Activated T-cell treated with anti-CD3 and anti-CD28 coated beads, Interleukin-2, amount 50 U/mL, for 24 hours (primary cell): ENCODE results near the gene GARS1.
A peak's percentile ranks its signal among the peaks of the same experiment; 100 is the strongest.

Experiments used
- DNase-seq: peaks from one replicate; pipeline ENCODE4 v3.0.0-alpha.2; 2020
- H3K27ac Mint-ChIP-seq: 2 replicates; pipeline ENCODE4 v1.8.0; 2020; ENCODE audit warnings: mild to moderate bottlenecking, mixed read lengths
- H3K27me3 Mint-ChIP-seq: 2 replicates; pipeline ENCODE4 v1.8.0; 2020; ENCODE audit warnings: mixed read lengths
- H3K36me3 Mint-ChIP-seq: 2 replicates; pipeline ENCODE4 v1.8.0; 2020; ENCODE audit warnings: low read depth, mixed read lengths
- H3K4me1 Mint-ChIP-seq: 2 replicates; pipeline ENCODE4 v1.8.0; 2020; ENCODE audit warnings: low read depth, mixed read lengths
- H3K4me3 Mint-ChIP-seq: 2 replicates; pipeline ENCODE4 v1.8.0; 2020; ENCODE audit warnings: mild to moderate bottlenecking, moderate library complexity, mixed read lengths
- H3K9me3 Mint-ChIP-seq: 2 replicates; pipeline ENCODE4 v1.8.0; 2020; ENCODE audit warnings: mixed read lengths

The GARS1 gene

DNA sequence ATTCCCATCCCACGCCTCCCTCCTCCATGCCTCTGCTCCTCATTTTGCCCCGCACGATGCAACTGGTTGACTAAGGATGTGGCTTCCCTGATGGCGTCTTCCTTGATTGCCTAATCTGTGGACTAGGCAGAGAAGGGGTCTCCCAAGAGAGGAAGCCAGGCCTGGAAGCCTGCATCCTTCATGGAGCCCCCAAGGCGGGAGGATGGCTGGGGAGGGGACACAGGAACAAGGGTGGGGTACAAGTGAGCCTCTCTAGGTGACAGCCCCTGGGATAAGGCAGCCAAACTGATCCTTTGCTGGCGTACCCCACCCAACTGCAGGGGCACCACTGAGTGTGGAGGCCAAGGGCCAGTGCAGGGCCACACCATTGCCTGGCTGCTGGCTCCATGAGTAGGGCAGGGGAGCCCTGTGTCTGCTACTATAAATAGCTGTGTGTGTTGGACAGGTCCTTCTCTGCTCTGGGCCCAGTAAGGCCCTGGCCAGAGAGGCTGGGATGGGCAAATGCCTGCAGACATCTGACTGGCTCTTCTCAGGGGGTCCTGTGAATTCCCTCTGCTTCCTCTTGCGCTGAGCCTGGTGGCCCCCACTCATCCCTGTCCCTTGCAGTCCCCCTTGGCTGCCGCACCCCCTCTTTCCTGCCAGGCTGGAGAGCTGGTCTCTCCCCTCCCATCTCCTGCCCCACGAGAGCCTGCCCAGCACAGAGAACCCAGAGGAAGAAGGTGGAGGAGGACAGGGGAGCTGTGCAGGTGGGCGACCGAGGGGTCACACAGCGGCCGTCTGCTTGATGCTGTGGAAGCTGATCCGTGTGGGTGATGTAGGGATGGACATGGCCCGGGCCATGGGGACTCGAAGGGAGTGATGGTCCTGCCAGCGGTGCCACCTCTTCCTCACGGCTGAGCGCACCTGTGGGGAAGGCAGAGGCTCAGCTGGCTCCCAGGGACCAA lies 58.3 kb downstream of the GARS1 start:
- Mint-ChIP-seq H3K27me3 (no peaks in the 10 kb centered on the region), H3K4me1 (no peaks in the 10 kb centered on the region), H3K36me3 (peaks cover 4% of the 10 kb centered on the region), H3K4me3 (no peak overlapping the region), H3K9me3 (no peaks in the 10 kb centered on the region), H3K27ac (no peak overlapping the region)
- peak; percentile 22 for DNase-seq

DNA sequence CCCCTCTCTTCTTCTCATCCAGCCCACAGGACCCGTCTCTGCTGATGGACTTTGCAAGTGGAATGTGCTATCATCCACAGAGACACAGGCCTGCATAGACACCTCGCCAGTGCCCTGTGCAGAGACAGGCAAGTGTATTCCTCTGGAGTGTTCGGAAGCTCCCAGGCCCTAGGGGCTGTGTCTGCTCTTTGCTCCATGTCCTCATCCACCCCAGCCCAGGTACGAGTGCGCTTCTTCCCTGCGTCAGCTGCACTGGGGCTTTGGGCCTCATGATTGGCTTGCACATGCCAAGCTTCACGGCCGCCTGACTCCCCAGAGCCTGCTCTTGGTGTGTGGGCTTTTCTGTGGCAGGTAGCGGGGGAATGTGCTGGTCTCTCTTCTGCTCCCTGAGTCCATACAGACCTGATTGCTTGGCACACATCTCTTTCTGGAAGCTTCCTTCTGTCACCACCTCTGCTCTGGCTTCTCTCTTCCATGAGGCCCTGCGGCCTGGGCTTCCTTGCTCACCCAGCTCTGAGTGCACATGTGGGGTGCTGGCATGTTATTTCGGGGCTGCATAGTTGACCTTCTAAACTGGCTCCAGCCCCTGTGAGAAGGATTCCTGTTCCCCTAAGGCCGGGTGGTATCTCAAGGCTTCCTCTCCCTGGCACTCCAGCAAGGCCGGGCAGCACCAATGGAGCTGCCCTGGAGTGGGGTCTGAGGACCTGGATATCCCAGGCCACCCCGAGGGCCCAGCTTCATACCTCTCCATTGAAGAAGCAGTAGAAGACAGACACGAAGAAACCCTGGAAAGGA lies 59.8 kb downstream of the GARS1 start:
- H3K27ac Mint-ChIP-seq, result peak overlapping the region; percentile 49
- DNase-seq, result peak; percentile 18
- H3K27me3 Mint-ChIP-seq, result no peaks in the 10 kb centered on the region
- H3K9me3 Mint-ChIP-seq, result no peaks in the 10 kb centered on the region
- no peaks in the 10 kb centered on the region for H3K4me1 Mint-ChIP-seq
- H3K36me3 Mint-ChIP-seq, result peaks cover 4% of the 10 kb centered on the region
- no peak overlapping the region for H3K4me3 Mint-ChIP-seq

DNA sequence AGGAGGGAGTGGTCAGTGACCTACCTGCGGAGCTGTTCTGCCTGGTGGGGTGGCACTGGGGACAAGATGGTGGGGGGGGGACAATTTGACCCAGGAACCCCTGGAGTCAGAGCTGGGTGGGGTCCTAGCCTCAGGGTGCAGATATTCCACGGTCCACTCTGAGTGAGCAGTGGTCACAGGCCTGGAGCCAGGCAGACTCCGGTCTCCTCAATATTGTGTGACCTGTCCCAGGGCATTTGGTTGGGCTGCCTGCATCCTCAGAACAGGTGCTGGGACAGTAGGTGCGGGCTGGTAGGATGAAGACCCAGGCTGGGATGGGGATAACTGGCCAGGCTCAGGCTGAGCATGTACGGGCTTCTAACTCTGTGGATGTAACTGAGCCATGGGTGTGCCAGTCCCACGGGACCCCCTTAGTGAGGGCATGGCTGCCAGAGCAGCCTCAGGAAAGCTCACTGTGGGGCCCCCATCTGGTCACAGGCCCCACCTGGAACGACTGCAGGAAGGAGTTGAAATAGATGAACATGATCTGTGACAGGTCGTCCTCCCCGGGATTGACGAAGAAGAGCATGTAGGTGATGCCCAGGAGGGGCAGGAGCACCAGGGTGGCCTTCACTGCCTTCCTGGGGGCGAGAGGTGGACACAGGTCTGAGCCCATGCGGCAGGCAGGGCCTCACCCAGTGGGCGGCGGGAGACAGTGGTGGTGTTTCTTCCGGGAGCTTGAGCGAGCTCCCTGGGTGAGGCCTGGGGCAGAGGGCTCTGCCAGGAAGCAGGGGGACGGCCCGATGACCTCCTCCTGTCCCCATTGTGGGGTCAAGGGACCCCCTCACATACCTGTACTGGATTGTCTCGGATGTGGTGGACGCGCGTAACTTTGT lies 60.7 kb downstream of the GARS1 start:
- Mint-ChIP-seq H3K4me1 (no peaks in the 10 kb centered on the region), H3K9me3 (no peaks in the 10 kb centered on the region), H3K36me3 (peaks cover 4% of the 10 kb centered on the region), H3K27me3 (no peaks in the 10 kb centered on the region), H3K4me3 (no peak overlapping the region), H3K27ac (peak overlapping the region; percentile 49)
- DNase-seq, result peak; percentile 20

DNA sequence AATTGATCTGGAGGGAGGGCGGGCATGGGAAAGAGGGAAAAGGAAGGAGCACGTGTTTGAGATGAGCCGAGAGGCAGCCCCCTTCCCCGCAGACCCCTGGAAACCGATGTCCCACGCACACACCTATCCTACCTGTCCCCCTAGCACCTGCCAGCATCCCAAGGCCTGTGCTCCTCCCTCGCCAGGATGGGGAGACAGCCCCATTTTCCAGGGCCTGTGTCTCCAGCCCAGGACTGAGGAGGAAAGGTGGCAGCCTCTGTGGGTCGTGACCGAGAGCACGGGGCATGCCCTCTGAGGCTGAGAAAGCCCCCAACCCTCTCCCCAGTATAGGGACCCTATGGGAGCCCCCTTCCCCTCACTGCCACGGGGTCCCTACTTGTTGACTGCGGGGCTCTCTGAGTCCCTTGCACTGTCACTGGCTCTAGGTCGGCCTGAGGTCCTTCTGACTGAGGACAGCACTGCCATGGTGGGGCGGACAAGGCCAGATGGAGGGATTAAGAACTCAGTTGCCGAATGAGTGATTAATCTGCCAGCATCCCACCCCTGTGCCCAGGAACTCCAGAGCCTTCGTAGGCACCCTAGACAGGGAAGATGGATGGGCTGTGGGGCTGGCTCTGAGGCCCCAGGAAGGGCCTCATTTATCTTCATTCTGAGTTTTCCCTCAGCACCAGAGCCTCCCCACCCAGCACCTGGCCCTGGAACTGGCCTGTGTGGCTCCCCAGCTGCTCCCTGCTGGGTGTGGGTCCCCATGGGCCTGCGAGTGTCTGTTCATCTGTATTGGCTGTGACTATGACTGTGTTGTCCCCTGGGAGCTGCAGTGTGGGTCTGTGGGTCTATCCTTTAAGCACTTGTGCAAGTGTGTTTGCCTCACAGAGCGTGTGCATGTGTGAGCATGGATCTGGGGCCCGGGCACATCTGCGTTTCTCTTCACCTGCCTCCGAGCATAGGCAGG lies 61.6 kb downstream of the GARS1 start:
- Mint-ChIP-seq H3K27me3 (no peaks in the 10 kb centered on the region), H3K27ac (no peak overlapping the region), H3K9me3 (no peaks in the 10 kb centered on the region)

DNA sequence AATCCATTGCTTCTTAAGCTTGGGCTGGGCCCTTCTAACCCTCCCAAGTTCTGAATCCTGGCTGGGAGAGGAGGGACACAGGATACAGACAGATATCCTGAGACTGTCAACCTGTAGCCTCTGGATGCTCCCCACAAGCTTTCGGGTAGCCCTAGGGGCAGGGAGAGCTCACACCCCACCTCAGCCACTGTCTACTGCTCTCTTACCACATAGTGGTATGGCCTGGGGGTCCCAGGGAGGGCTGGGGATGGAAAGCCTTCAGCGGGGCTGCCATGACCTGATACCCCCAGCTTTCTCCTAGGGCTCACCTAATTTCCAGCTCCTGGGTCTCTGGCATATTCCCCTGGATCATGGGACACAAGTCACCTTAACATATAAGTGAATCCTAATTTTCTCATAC lies 62.5 kb downstream of the GARS1 start:
- no peak for DNase-seq
- H3K36me3 Mint-ChIP-seq, result peaks cover 4% of the 10 kb centered on the region
- no peak overlapping the region for H3K27ac Mint-ChIP-seq
- no peak overlapping the region for H3K4me3 Mint-ChIP-seq
- no peaks in the 10 kb centered on the region for H3K4me1 Mint-ChIP-seq
- no peaks in the 10 kb centered on the region for H3K27me3 Mint-ChIP-seq
- no peaks in the 10 kb centered on the region for H3K9me3 Mint-ChIP-seq

More for the DNA sequence above, 61.6 kb downstream of the GARS1 start:
- Mint-ChIP-seq H3K36me3 (peaks cover 4% of the 10 kb centered on the region), H3K4me3 (no peak overlapping the region), H3K4me1 (no peaks in the 10 kb centered on the region)
- no peak for DNase-seq

DNA sequence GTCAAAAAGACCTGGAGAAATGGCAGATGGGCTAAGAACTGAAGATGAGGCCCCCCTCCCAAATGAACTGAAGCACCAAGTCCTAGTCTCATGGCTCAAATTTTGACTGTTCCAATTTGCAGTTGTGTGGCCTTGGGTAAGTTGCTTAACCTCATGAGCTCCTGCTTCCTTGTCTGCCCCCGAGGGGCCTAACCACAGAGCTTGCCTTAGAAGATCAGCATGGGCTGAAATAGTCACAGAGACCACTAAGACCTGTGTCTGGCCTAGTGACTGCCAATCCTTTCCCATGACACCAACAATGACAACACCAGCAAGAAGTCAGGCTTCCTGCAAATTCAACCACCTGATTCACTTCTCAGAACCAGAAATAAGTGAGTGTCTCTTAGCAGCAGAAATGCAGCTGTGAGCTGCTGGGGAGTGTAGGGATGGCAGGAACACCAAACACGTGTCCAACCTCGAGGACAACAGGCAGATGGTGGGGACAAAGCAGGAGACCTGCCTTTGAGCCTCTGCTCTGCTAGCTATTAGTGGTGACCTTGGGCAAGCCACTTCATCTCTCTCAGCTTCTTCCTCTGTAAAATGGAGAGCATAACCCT lies 63.9 kb downstream of the GARS1 start:
- H3K36me3 Mint-ChIP-seq, result peaks cover 4% of the 10 kb centered on the region
- H3K4me1 Mint-ChIP-seq, result no peaks in the 10 kb centered on the region
- no peak for DNase-seq
- no peaks in the 10 kb centered on the region for H3K9me3 Mint-ChIP-seq
- no peak overlapping the region for H3K27ac Mint-ChIP-seq
- H3K4me3 Mint-ChIP-seq, result no peak overlapping the region
- no peaks in the 10 kb centered on the region for H3K27me3 Mint-ChIP-seq

DNA sequence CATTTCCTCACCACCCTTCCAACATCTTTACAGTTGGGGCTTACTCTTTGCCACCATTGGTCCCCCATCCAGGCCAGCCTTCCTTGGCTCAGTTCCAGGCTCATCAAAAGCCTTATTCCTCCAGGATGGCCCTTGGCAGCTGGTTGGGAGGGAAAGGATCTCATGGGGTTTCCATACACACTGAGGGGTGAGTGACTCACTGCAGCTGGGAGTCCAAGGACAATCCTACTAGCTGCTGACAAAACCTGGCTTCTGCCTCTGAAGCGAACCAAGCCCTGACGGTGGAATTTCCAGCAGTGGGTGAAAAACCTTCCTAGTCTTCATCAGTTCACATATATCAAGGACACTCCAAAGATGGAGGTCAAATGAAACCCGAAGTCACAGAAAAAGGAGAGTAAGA lies 64.6 kb downstream of the GARS1 start:
- H3K9me3 Mint-ChIP-seq, result no peaks in the 10 kb centered on the region
- no peaks in the 10 kb centered on the region for H3K27me3 Mint-ChIP-seq
- H3K4me1 Mint-ChIP-seq, result no peaks in the 10 kb centered on the region
- no peak overlapping the region for H3K4me3 Mint-ChIP-seq
- H3K27ac Mint-ChIP-seq, result no peak overlapping the region
- peaks cover 4% of the 10 kb centered on the region for H3K36me3 Mint-ChIP-seq
- DNase-seq, result no peak

DNA sequence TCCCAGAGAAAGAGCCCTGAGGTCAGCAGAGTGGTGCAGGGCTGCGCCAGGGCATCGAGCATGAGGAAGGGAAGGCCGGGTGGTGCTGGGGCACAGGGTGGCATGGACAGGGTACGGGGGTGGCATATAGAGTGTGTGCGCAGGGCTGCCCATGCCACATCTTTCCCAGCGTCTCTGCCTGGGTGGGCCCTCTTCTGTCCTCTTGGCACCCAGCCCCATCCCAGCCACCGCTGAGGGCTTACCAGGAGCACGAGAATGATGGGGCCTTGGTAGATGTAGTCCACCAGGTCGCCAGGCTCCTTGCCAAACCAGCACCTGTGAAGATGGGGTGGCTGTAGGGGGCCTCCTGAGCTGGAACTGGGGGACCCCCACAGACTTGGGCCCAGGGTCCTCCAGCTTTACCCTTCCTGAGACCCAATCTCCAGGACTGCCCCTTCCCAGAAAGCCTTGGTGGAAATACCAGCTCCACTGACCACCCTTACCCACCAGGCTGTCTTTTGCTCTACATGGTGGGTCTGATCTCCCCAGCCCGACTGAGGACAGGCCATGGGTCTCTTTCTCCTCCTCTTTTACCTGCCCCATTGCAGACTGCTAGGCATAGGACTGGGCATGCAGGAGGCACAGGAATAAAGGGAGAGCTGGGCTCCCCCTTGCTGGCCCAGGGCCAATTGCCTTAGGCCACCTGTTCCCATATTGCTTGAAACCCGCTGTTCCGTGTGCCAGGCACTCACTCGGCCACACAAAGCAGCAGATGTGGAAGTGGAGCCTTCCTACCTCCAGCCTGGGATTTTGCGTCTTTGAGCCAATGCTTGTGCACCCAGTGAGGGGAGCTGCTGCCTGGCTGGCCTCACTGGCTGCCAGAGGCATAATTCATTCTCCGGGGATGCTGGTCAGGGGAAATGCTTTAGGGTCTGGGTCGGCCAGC lies 65.9 kb downstream of the GARS1 start:
- Mint-ChIP-seq H3K4me3 (no peak overlapping the region), H3K36me3 (no peaks in the 10 kb centered on the region), H3K27ac (no peak overlapping the region), H3K4me1 (no peaks in the 10 kb centered on the region), H3K9me3 (no peaks in the 10 kb centered on the region), H3K27me3 (no peaks in the 10 kb centered on the region)
- DNase-seq, result no peak

DNA sequence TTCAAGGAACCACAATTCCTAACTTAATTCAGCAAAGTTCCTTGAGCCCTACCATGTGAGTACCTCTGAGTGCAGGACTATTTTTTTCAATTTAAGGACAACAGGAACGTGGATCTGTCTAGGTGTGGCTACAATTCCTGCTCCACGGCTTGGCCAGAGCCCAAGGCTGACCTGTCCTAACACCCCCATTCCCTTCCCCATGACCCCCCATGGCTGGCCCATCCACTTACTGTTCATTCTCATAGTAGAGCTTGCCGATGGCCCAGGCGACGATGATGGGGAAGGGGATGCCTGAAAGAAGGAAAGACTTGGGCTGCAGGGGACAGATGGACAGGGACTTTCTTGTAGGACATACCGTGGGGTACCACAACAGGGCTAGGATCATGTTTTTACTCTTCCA lies 67.2 kb downstream of the GARS1 start:
- no peak for DNase-seq
- Mint-ChIP-seq H3K36me3 (no peaks in the 10 kb centered on the region), H3K9me3 (no peaks in the 10 kb centered on the region), H3K4me1 (no peaks in the 10 kb centered on the region), H3K27ac (no peak overlapping the region), H3K27me3 (no peaks in the 10 kb centered on the region), H3K4me3 (no peak overlapping the region)

DNA sequence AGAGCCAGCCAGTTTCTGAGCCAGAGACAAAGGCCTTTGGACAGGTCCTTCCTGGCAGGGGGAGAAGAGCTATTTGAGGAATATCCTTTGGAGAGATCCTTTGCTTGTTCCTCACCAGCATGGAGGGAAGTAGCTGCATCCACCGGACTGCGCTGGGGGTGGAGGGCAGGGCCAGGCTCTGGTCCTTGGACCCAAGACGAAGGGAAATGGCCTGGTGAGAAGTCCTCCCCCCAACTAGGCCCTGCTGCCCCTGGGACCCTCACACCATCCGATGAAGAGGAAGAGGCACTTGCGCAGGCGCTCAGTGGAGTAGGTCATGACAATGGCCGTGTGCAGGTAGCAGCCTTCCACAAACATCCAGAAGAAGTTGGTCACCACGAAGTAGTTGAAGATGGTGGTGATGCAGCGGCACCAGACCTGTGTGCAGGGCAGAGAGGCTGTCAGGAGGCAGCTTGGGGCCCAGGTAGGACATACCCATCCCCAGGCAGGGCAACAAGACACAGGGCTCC lies 67.8 kb downstream of the GARS1 start:
- Mint-ChIP-seq H3K36me3 (no peaks in the 10 kb centered on the region), H3K27ac (no peak overlapping the region)
- DNase-seq, result no peak

DNA sequence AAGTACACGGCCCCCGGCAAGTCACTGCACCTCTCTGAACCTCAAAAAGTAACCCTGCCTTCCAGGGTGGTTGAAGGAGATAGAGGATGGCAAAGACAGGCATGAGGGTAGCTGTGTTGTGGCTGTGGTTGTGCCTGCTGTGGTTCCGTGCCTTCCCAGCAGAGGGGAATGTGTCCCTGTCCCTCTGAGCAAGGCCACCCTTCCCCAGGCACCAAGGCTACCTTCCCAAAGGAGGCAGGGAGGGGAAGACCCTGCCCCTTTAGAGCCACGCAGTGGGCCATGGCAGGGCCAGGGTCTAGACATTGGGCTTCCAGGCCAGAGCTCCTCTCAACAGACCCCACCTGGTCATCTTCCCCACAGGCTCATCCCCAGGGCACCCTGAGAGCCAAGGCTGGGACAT lies 68.7 kb downstream of the GARS1 start:
- Mint-ChIP-seq H3K27me3 (no peaks in the 10 kb centered on the region), H3K9me3 (no peaks in the 10 kb centered on the region), H3K27ac (no peak overlapping the region), H3K4me1 (no peaks in the 10 kb centered on the region), H3K36me3 (no peaks in the 10 kb centered on the region), H3K4me3 (no peak overlapping the region)
- DNase-seq, result no peak

More for the DNA sequence above, 67.8 kb downstream of the GARS1 start:
- Mint-ChIP-seq H3K27me3 (no peaks in the 10 kb centered on the region), H3K4me3 (no peak overlapping the region), H3K4me1 (no peaks in the 10 kb centered on the region), H3K9me3 (no peaks in the 10 kb centered on the region)

DNA sequence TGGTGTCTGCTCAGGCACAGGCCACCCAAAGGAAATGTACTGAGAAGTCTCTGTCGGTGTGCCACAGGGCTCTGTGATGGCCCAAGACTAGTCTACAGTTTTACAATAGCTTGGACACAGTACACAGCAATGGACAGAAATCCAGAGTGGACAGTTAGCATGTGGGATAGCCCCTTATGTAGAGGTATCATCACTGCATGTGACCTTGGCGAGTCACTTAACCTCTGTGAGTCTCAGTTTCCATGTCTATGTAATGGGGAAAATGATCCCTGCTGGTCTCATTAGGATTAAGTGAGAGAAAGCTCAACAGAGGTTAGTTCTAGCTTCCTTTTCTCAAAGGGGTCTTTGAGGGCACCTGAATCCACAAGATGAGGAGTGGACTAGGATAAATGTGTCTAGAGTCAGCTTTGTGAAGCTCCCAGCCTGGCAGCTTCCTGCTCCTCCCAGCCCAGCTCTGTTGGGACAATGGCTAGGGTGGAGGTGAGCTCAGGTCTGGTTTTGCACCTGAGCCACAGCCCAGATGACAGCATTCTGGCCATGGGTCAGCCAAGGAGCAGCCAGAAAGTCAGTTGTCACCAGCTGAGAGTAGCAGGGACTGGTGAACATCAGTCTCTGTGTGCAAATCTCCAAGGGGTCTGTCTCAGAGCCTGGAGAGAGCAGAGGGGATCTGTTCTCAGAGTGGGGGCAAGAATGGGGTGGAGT lies 69.7 kb downstream of the GARS1 start:
- Mint-ChIP-seq H3K4me1 (no peaks in the 10 kb centered on the region), H3K4me3 (no peak overlapping the region), H3K27ac (no peak overlapping the region), H3K36me3 (no peaks in the 10 kb centered on the region), H3K27me3 (no peaks in the 10 kb centered on the region), H3K9me3 (no peaks in the 10 kb centered on the region)
- no peak for DNase-seq
